Mesendoderm (in vitro differentiated cells): ENCODE measurements around the gene PSORS1C1.

Experiments used
- DNase-seq: peaks from one replicate; pipeline ENCODE4 v3.0.0; 2013
- H2AK5ac ChIP-seq: 2 replicates; pipeline ENCODE4 v1.6.1; 2013; ENCODE audit warnings: low read length, inconsistent platforms
- H2BK120ac ChIP-seq: 2 replicates; pipeline ENCODE4 v1.6.1; 2013; ENCODE audit warnings: low read depth, mild to moderate bottlenecking, low read length, moderate library complexity, mixed read lengths
- H2BK15ac ChIP-seq: replicated peaks from 2 replicates; pipeline ENCODE4 v1.6.1; 2013; ENCODE audit warnings: low read depth, mild to moderate bottlenecking, moderate library complexity
- H2BK5ac ChIP-seq: 2 replicates; pipeline ENCODE4 v1.6.1; 2013; ENCODE audit warnings: low read length, inconsistent platforms
- H3K18ac ChIP-seq: 2 replicates; pipeline ENCODE4 v1.6.1; 2013; ENCODE audit warnings: mild to moderate bottlenecking, low read length, mixed read lengths
- H3K23ac ChIP-seq: one replicate; pipeline ENCODE4 v1.6.1; 2013; ENCODE audit warnings: low read length
- H3K27ac ChIP-seq: 2 replicates; pipeline ENCODE4 v1.5.1; 2013; ENCODE audit warnings: low read depth, mild to moderate bottlenecking, inconsistent platforms, low read length, moderate library complexity
- H3K27me3 ChIP-seq: 2 replicates; pipeline ENCODE4 v1.6.1; 2013; ENCODE audit warnings: low read length, control low read depth, mild to moderate bottlenecking, inconsistent platforms; ENCODE audit not compliant: insufficient read depth, poor library complexity
- H3K36me3 ChIP-seq: 2 replicates; pipeline ENCODE4 v1.6.1; 2013; ENCODE audit warnings: low read length, inconsistent platforms; ENCODE audit not compliant: control insufficient read depth, insufficient read depth
- H3K4ac ChIP-seq: one replicate; pipeline ENCODE4 v1.6.1; 2013; ENCODE audit warnings: low read depth, mild to moderate bottlenecking, low read length, moderate library complexity
- H3K4me1 ChIP-seq: 2 replicates; pipeline ENCODE4 v1.6.1; 2013; ENCODE audit warnings: low read depth, low read length, inconsistent platforms; ENCODE audit not compliant: control insufficient read depth
- H3K4me2 ChIP-seq: 2 replicates; pipeline ENCODE4 v1.6.1; 2013; ENCODE audit warnings: low read length
- H3K4me3 ChIP-seq: 2 replicates; pipeline ENCODE4 v1.5.1; 2013; ENCODE audit warnings: mild to moderate bottlenecking, low read length
- H3K56ac ChIP-seq: one replicate; pipeline ENCODE4 v1.6.1; 2013; ENCODE audit warnings: low read length
- H3K79me1 ChIP-seq: 2 replicates; pipeline ENCODE4 v1.6.1; 2013; ENCODE audit warnings: low read length, inconsistent platforms
- H3K79me2 ChIP-seq: 2 replicates; pipeline ENCODE4 v1.6.1; 2013; ENCODE audit warnings: mild to moderate bottlenecking, low read length; ENCODE audit not compliant: control insufficient read depth, insufficient read depth
- H3K9ac ChIP-seq: 2 replicates; pipeline ENCODE4 v1.6.1; 2013; ENCODE audit warnings: low read length, inconsistent platforms
- H4K5ac ChIP-seq: one replicate; pipeline ENCODE4 v1.6.1; 2013; ENCODE audit warnings: low read length
- H4K8ac ChIP-seq: one replicate; pipeline ENCODE4 v1.6.1; 2013; ENCODE audit warnings: low read depth, mild to moderate bottlenecking, control low read depth, low read length, moderate library complexity
- WGBS: extraction: QIAGEN DNeasy Blood & Tissue Kit; methylation state at CpG from one replicate; pipeline ENCODE4 v1.1.7; 2013; ENCODE audit warnings: low lambda C conversion rate, missing lambda C conversion rate; ENCODE audit not compliant: insufficient coverage; ENCODE audit errors: extremely low coverage; 5-methylcytosine and 5-hydroxymethylcytosine counted together

Gene PSORS1C1

DNA sequence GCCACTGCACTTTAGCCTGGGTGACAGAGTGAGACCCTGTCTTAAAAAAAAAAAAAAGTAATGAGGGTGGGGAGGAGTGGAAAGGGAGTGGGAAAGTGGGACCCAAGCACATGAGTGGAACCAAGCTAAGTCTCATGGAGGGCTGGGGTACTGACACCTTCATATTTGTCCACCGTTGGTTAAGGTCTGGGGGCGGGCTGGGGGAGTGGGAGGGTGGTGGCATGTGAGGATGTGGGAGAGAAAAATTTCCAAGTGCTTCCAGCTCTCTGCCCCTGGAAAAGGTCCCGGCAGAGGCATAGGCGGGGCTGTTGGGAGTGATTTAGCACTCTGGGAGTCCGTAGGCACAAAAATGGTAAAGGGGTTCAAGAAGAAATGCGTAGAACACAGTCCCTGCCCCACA is 18.2 kb downstream of the PSORS1C1 start:
- Histone ChIP-seq H3K56ac (peak overlapping the region; percentile 15), H2BK120ac (no peak overlapping the region), H3K18ac (no peak overlapping the region), H3K27me3 (no peaks in the 10 kb centered on the region), H2BK15ac (no peak overlapping the region), H3K4me2 (no peak overlapping the region), H3K79me1 (no peaks in the 10 kb centered on the region), H3K79me2 (no peaks in the 10 kb centered on the region), H3K4me1 (peaks cover 3% of the 10 kb centered on the region), H3K4me3 (no peak overlapping the region), H2BK5ac (no peak overlapping the region), H2AK5ac (no peak overlapping the region), H3K23ac (no peak overlapping the region), H3K36me3 (no peaks in the 10 kb centered on the region), H3K27ac (no peak overlapping the region), H4K8ac (no peak overlapping the region), H3K9ac (no peak overlapping the region), H3K4ac (no peak overlapping the region), H4K5ac (no peak overlapping the region)
- no peak for DNase-seq
- no CpG with 5 or more reads among the region's 6 CpGs for WGBS

DNA sequence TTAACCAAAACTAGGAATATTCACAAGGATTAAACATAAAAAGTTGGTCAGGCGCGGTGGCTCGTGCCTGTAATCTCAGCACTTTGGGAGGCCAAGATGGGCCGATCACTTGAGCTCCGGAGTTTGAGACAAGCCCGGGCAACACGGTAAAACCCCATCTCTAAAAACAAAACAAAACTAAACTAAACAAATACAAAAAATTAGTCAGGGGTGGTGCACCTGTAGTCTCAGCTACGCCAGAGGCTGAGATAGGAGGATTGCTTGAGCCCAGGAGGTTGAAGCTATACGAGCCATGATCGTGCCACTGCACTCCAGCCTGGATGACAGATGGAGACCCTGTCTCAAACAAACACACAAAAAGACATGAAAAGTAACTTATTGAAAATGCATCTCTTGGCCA is 21.1 kb downstream of the PSORS1C1 start:
- Histone ChIP-seq H2BK15ac (no peak overlapping the region), H2BK5ac (no peak overlapping the region), H3K9ac (no peak overlapping the region), H3K79me2 (no peaks in the 10 kb centered on the region), H4K5ac (no peak overlapping the region), H3K4me2 (no peak overlapping the region), H3K79me1 (no peaks in the 10 kb centered on the region), H3K4me3 (no peak overlapping the region), H4K8ac (no peak overlapping the region), H3K36me3 (no peaks in the 10 kb centered on the region), H3K4ac (no peak overlapping the region), H3K18ac (no peak overlapping the region), H3K56ac (no peak overlapping the region), H3K23ac (no peak overlapping the region), H3K27me3 (no peaks in the 10 kb centered on the region), H2AK5ac (no peak overlapping the region), H3K27ac (no peak overlapping the region), H3K4me1 (peaks cover 8% of the 10 kb centered on the region), H2BK120ac (no peak overlapping the region)
- no CpG with 5 or more reads among the region's 10 CpGs for WGBS
- no peak for DNase-seq

DNA sequence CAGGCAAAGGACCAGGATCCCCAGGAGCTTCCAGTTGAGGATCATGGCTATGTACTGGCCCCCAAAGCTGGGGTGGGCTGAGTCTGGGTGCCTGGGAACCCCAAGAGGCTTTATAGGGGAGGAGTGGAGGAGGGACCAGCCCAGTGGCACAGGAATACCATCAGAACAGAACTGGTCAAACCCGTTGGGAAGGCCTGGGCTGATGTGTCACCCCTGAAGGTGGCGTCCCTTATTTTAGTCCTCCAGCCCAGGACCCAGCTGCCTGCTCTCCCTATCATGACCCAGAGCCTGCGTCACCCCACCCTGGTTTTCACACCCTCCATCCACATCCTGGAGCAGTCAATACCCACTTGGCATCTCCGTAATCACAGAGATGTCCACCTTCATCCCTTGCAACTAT is 24.4 kb downstream of the PSORS1C1 start, which contains the start of gene PSORS1C2:
Gene PSORS1C2 (minus strand): TSS at position 85 of the 400 bp plus-strand sequence. CDS start 40 bp downstream, at position 45.
- Histone ChIP-seq H3K4me3 (no peak within 1 kb of the TSS), H3K79me1 (no peaks in the 10 kb centered on the region), H3K9ac (no peak within 1 kb of the TSS), H2BK5ac (peak within 1 kb of the TSS; percentile 40), H3K4me1 (peaks cover 13% of the 10 kb centered on the region), H3K18ac (peak within 1 kb of the TSS; percentile 35), H3K23ac (no peak within 1 kb of the TSS), H4K5ac (no peak within 1 kb of the TSS), H4K8ac (no peak within 1 kb of the TSS), H3K79me2 (no peaks in the 10 kb centered on the region), H2BK120ac (no peak within 1 kb of the TSS), H3K27me3 (no peaks in the 10 kb centered on the region), H2AK5ac (peak within 1 kb of the TSS; percentile 80), H3K27ac (no peak within 1 kb of the TSS), H3K36me3 (no peaks in the 10 kb centered on the region), H3K4me2 (no peak within 1 kb of the TSS), H2BK15ac (no peak within 1 kb of the TSS), H3K56ac (peak within 1 kb of the TSS; percentile 76), H3K4ac (peak within 1 kb of the TSS; percentile 28)
- WGBS = no CpG with 5 or more reads among the region's 4 CpGs
- DNase-seq = no peak

DNA sequence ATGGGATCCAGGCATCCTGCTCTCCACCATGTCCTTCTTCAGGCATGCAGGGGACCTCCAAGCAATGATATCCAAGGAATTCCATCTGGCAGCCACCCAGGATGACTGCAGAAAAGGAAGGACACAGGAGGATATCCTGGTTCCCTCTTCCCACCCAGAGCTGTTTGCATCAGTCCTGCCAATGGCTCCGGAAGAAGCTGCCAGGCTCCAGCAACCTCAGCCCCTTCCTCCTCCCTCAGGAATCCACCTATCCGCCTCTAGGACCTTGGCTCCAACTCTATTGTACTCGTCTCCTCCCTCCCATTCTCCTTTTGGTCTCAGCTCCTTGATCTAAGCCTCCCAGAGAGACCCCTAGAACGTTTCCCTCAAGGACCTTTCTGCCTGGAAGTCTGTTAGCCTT is 25.0 kb downstream of the PSORS1C1 start:
- Histone ChIP-seq H3K79me2 (no peaks in the 10 kb centered on the region), H3K27me3 (no peaks in the 10 kb centered on the region), H3K9ac (no peak overlapping the region), H3K4me1 (peaks cover 13% of the 10 kb centered on the region), H2BK5ac (peak overlapping the region; percentile 40), H3K4me2 (no peak overlapping the region), H3K18ac (no peak overlapping the region), H2BK15ac (no peak overlapping the region), H3K36me3 (no peaks in the 10 kb centered on the region), H3K4ac (no peak overlapping the region), H2AK5ac (no peak overlapping the region), H3K79me1 (no peaks in the 10 kb centered on the region), H4K5ac (no peak overlapping the region), H3K23ac (no peak overlapping the region), H3K27ac (no peak overlapping the region), H2BK120ac (no peak overlapping the region), H3K56ac (peak overlapping the region; percentile 65), H4K8ac (no peak overlapping the region), H3K4me3 (no peak overlapping the region)
- no CpG with 5 or more reads among the region's 4 CpGs for WGBS
- DNase-seq = peak; percentile 94

DNA sequence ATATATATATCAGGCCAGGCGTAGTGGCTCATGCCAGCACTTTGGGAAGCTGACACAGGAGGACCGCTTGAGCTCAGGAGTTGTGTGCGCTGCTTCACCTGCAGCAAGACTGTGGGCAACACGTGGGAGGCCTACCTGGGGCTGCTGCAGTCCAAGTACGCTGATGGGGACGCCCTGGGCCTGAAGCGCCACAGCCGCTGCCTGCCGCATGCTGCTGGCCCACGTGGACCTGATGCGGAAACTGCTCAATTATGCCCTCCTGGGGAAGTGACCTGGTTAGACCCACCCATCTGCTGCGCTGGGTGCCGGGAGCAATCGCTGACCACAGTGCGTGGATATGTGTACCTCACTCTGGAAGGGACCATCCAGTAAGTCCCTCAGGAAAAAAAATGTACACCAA is 26.0 kb downstream of the PSORS1C1 start:
- no CpG with 5 or more reads among the region's 15 CpGs for WGBS
- no peak overlapping the region for H3K9ac ChIP-seq
- no peak overlapping the region for H3K18ac ChIP-seq
- H3K79me1 ChIP-seq = no peaks in the 10 kb centered on the region
- H2AK5ac ChIP-seq = no peak overlapping the region
- H2BK15ac ChIP-seq = no peak overlapping the region
- H3K56ac ChIP-seq = peak overlapping the region; percentile 63
- H3K4me2 ChIP-seq = no peak overlapping the region
- no peak overlapping the region for H4K5ac ChIP-seq
- no peaks in the 10 kb centered on the region for H3K79me2 ChIP-seq
- H3K27ac ChIP-seq = no peak overlapping the region
- peaks cover 13% of the 10 kb centered on the region for H3K4me1 ChIP-seq
- H3K27me3 ChIP-seq = no peaks in the 10 kb centered on the region
- no peak for DNase-seq
- H3K23ac ChIP-seq = no peak overlapping the region
- peaks cover 2% of the 10 kb centered on the region for H3K36me3 ChIP-seq
- no peak overlapping the region for H3K4me3 ChIP-seq
- H3K4ac ChIP-seq = no peak overlapping the region
- no peak overlapping the region for H2BK5ac ChIP-seq
- no peak overlapping the region for H4K8ac ChIP-seq
- no peak overlapping the region for H2BK120ac ChIP-seq

DNA sequence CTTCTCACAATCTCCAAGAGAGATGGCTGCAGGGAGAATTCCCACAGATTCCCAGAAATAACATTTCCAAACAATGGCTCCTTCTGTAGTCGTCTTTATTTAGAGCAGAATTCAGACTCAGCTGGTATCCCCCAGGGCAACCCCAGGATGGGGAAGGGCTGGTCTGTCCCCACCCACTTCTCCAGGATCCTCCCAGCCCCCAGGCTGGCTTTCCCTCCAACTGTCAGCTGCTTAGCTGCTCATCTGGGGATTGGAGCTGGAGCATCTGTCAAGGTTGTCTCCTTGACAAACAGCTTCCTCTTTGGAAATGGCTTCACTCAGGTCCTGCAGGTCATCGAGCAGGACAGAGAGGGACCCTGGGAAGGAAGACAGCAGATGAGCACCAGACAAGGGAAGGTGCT is 27.8 kb downstream of the PSORS1C1 start:
- peak overlapping the region; percentile 31 for H3K9ac ChIP-seq
- H4K5ac ChIP-seq = no peak overlapping the region
- peaks cover 2% of the 10 kb centered on the region for H3K36me3 ChIP-seq
- H2BK5ac ChIP-seq = no peak overlapping the region
- H3K4me1 ChIP-seq = peaks cover 13% of the 10 kb centered on the region
- H3K4me2 ChIP-seq = no peak overlapping the region
- H3K4me3 ChIP-seq = no peak overlapping the region
- H3K79me2 ChIP-seq = no peaks in the 10 kb centered on the region
- H3K56ac ChIP-seq = peak overlapping the region; percentile 40
- H3K79me1 ChIP-seq = no peaks in the 10 kb centered on the region
- no peak overlapping the region for H2BK120ac ChIP-seq
- no peaks in the 10 kb centered on the region for H3K27me3 ChIP-seq
- H3K18ac ChIP-seq = no peak overlapping the region
- no peak overlapping the region for H4K8ac ChIP-seq
- no peak overlapping the region for H3K27ac ChIP-seq
- no CpG with 5 or more reads among the region's 2 CpGs for WGBS
- no peak overlapping the region for H3K4ac ChIP-seq
- H3K23ac ChIP-seq = no peak overlapping the region
- H2BK15ac ChIP-seq = no peak overlapping the region
- H2AK5ac ChIP-seq = no peak overlapping the region
- DNase-seq = peak; percentile 73
